GM19397 (cell line): ENCODE measurements around the gene HIF1A.

ENCODE experiments used
- ATAC-seq: cut with Tn5 transposase; IDR thresholded peaks from one replicate; pipeline ENCODE4 v1.9.1; 2021; ENCODE audit warnings: mild to moderate bottlenecking, moderate library complexity; ENCODE audit not compliant: unreplicated experiment

HIF1A gene

DNA sequence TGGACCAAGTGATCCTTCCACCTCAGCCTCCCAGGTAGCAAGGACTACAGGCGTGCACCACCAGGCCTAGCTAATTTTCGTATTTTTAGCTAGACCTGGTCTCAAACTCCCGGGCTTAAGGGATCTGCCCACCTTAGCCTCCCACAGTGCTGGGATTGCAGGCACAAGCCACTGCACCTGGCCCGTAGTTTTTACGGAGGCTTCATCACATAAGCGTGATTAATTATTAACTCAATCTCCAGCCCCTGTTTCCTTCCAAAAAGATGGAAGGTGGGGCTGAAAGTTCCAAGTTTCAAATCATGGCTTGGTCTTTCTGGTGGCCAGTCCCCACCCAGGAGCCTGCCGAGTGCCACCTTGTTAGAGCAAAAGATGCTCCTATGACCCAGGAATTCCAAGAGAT is 22.5 kb upstream of the HIF1A start:
- ATAC-seq = no peak

- ATAC-seq = no peak
Measured at GRCh38 chr14:61673305-61673704, 22.0 kb upstream of the HIF1A start.

DNA sequence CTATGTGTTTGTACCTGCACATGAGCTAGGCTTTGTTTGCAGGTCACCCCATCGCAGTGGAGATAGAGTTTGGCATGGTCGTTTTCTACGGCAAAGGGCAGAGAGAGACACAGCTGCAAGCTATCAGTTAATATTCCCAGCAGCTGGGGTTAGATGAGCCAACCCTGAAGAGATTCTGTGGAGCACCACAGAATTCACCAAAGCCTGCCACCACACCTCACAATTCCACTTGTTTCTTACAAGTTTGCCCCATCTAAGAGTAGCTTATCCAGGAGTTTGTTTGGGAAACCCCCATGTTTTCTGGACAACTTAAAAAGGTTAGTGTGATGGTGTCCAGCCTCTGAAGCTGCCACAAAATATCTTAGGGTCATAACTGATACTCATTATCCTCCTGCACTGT is 20.0 kb upstream of the HIF1A start:
- no peak for ATAC-seq

DNA sequence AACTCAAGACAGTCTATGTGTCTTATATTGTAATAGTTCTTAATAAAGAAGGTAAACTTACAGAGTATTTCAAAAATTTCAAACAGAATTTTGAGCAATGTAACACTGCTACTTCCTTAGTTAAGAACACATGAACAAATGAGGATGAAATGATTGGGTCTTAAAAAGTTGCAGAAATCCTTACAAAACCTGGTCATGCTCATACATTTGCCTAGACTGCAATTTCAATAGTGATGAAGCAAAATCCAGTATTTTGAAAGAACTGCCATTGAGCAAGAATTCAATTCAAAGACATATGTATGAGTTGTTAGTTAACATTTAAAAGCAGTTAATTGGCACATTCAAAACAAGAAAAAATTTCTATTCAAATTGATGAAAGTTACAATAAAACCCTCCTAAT is 17.8 kb upstream of the HIF1A start:
- ATAC-seq = no peak

GRCh38 chr14:61678975-61679374 is 16.3 kb upstream of the HIF1A start:
- ATAC-seq = no peak

DNA sequence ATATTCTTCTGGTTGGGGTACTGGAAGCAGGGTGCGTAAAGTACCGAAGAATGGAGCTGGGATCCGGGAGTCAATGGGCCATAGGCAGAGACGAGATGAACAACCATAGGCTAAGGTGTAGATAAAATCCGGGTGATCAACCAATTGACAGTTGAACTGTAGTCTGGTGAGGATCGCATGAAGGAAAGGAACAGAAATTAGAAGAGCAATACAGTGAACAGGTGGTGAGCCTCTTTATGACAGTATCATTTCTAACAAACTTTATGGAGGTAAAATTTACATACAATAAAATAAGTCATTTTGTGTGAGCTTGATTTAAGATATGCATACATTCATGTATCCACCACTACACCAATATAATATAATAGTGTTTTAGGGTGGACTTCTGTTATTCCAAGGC is 13.9 kb upstream of the HIF1A start:
- no peak for ATAC-seq

DNA sequence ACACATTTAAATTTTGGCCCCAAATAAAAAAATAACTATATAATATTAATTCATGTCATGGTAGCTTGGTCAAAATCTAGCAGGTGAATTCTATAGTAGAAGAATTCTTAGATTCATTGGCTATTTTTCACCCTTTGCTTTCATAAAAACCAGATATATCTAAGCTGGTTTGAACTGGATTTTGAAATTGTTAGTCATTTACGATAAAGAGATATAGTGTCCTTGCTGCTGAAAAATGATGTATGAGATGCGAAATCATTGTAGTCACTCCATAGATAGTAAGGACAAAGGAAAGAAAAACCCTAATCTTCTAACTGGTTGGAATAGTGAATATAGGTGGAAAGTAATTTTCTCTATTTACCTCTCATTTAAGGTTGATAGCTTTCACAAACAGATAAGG is 12.2 kb upstream of the HIF1A start:
- no peak for ATAC-seq

- ATAC-seq = no peak
Measured at GRCh38 chr14:61690039-61690438, 5.3 kb upstream of the HIF1A start.

DNA sequence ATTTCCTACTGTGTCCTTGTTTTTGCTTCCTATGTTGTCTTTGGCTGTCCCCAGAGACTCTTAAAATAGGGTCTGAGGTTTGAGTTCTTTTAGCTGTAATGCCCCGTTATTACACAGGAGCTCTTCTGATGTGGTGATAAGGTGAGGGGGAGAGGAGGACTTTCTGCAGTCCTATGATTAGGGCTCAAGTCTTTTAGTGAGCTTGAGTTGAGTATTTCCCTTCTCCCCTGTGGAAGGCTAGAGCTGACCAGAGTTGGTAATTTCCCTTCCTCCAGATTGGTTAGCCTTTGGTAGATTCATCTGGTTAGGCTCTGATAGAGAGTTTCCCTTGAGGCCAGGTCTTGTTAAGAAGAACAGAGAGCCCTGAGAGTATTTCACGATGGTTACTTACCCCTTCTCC is 4.3 kb upstream of the HIF1A start:
- no peak for ATAC-seq

DNA sequence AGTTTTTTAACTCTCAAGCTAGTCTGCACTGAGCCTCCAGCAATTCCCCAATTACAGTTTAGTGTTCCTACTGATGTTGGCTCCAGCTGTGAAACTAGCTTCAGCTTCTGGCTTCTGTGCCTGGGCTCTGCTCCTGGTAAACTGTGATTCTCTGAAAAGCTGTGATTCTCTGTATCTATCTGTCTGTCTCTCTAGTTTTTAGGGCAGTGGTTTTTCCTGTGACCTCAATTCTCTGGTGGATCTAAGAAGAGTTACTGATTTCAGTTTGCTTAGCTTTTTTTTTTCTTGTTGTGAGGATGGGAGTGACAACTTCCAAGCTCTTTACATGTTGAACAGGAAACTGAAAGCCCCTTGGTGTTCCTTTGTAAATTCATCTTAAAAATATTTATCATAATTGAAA is 3.8 kb upstream of the HIF1A start:
- ATAC-seq = no peak

- ATAC-seq = no peak
Measured at GRCh38 chr14:61694039-61694438, 1.3 kb upstream of the HIF1A start.

DNA sequence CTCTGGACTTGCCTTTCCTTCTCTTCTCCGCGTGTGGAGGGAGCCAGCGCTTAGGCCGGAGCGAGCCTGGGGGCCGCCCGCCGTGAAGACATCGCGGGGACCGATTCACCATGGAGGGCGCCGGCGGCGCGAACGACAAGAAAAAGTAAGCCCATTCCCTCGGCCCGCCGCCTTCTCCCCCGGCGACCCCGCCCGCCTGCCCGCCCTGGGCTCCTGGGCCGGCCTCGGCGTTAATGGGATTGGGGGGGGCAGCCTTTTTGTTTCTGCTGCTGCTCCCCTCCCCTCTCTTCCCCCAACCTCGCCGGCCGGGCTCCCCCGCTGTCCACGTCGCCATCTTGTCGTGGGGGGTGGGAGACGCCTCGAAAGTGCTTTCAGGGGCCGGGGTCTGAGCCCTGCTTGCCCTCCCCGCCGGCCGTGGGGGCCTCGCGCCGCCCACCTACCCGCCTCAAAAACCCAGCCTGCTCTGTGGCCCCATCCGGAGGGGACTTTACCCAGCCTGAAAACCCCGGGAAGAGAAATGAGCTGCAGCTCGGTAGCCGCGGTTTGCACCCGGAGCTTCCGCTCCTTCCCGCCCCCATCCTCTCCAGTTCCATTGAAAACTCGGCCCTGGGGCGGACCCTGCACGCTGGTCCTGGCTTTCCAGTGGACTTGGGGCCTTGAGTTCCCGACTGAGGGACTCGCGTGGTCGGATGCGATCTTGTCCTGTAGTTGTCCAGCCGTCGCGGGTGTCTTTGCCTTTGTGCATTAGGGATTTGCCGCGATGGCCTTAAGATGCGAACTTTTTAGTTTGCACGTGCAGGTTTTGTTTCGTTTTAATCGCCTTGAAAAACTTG is 598 bp downstream of the HIF1A start:
- peak; percentile 12 for ATAC-seq

GRCh38 chr14:61696753-61697318 is 1.5 kb downstream of the HIF1A start:
- ATAC-seq = no peak

GRCh38 chr14:61698206-61698980 is 3.1 kb downstream of the HIF1A start:
- no peak for ATAC-seq

- no peak for ATAC-seq
Measured at GRCh38 chr14:61699027-61699426, 3.7 kb downstream of the HIF1A start.

- ATAC-seq = no peak
Measured at GRCh38 chr14:61700104-61700886, 5.0 kb downstream of the HIF1A start.

DNA sequence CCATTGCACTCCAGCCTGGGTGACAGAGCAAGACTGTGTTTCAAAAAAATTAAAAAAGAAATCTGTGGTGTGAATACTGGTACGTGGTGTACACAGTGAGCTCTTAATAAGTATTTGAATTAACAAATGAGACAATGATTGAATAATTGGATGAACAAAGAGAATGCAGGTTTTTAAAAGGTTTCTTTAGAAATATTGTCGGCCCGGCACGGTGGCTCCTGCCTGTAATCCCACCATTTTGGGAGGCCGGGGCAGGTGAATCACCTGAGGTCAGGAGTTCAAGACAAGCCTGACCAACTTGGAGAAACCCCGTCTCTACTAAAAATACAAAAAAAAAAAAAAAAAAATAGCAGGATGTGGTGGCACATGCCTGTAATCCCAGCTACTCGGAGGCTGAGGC is 6.6 kb downstream of the HIF1A start:
- ATAC-seq = no peak

- no peak for ATAC-seq
Measured at GRCh38 chr14:61703342-61704129, 8.2 kb downstream of the HIF1A start.

GRCh38 chr14:61704554-61704953 is 9.2 kb downstream of the HIF1A start:
- ATAC-seq = no peak

DNA sequence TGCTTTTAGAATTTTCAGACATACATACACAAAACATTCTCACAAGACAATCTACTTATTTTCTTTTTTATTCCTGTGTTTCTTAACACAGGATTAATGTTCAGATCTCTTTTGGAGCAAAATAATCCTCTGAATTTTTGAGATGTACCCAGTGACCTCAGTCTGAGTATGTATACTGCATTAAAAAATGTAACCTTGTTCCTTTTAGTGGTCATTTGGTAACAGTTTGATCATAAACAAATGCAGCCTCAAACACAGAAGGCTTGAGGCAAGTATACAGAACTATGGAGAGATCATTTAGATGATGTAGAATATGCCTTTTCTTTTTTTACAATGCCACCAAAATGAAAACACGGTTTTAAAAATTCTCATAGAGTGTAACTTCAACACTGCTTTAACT is 9.7 kb downstream of the HIF1A start:
- ATAC-seq = no peak
